ENCODE data around the gene COL6A1. TPM values are rescaled to one million over a fixed set of nuclear protein-coding genes. Genes with fewer than 3 reads are reported as not detected.
A peak's percentile ranks its signal among the peaks of the same experiment; 100 is the strongest.

The COL6A1 gene
- total RNA-seq, 2 donors from 2014 or later, result 606 to 689 TPM

DNA sequence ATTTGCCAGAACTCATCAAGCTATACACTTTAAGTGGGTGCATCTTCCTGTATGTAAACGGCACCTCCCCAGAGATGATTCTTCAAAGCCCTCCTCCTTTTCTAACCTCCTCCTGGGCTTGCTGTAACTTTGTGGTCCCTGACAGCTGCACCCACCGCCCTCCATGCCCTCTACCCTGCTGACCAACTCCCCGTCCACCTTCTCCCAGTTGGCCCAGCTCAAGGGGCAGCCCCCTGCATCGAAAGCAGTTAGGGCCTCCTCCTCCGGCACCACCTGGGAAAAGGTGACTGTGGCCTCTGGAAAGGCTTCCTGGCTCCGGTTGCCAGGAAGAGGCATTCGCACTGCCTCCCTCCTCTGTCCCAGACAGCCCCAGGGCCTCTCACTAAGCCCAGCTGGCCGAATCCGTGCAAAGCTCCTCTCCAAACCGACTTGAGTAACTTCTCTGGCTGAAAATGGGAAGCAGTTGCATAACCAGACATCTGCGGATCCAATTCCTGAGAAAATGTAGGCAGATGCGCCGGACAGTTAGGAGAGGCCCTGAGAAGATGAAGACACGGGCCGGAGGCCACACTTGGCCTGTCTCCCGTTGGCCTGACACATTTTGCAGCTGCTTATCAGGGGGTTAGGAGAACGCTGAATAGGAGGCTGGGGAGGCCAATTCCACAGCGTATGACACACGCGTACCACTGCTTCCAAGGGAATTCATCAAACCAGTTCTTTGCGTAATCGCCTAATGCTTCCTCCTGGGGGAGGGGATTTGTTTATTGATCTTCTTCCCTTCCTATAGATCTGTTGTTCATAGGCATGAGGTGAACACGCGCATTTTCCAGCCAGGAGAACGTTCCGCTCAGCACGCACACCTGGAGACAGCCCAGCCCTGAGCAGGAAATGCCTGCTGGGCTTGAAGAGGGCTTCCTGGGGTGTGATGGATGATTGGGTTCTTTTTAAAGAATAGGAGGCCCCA lies 67.6 kb downstream of the COL6A1 start:
- DNase-seq (ENCODE audit: low spot score), result peak; percentile 97
- intact Hi-C loops (cut with DNase I), result no loop called here

GRCh38 chr21:46049890-46050667 lies 68.5 kb downstream of the COL6A1 start:
- DNase-seq (ENCODE audit: low spot score), result peak; percentile 82
- intact Hi-C loops (cut with DNase I), result no loop called here

GRCh38 chr21:46050668-46051378 lies 69.3 kb downstream of the COL6A1 start:
- intact Hi-C loops (cut with DNase I), result no loop called here
- peak; percentile 79 for DNase-seq (ENCODE audit: low spot score)

- peak; percentile 69 for DNase-seq (ENCODE audit: low spot score)
- intact Hi-C loops (cut with DNase I), result no loop called here
Measured at GRCh38 chr21:46051379-46051770, 69.8 kb downstream of the COL6A1 start.

- intact Hi-C loops (cut with DNase I), result no loop called here
- DNase-seq (ENCODE audit: low spot score), result peak; percentile 80
Measured at GRCh38 chr21:46051821-46052675, 70.5 kb downstream of the COL6A1 start.

DNA sequence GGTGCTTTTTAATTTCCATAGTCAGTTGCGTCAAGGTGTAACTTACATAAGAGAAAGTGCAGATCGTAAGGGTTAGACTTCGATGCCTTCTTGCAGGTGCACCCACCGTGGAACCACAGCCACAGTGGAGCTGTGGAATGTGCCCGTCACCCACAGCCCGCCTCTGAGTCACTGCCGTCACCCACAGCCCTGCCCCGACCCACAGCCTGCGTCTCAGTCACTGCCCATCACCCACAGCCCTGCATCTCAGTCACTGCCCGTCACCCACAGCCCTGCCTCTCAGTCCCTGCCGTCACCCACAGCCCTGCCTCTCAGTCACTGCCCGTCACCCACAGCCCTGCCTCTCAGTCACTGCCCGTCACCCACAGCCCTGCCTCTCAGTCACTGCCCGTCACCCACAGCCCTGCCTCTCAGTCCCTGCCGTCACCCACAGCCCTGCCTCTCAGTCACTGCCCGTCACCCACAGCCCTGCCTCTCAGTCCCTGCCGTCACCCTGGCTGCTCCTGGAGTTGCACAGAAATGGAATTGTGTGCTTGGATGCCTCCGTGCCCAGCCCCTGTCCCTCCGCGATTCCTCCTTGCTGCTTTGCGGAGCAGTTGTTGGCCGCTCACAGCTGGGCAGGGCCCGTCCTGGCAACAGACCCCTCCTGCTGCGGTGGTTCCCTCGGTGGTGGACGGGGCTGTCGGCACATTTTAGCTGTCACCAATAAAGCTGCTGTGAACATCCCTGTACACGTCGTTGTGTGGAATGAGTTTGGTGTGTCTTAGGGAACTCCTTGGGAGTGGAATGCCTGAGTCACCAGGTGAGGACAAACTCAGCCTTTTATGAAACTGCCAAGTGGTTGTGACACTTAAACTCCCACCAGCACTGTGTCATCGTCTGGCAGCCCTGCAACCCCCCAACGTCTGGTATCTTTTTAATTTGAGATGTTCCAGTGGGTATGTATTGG lies 71.4 kb downstream of the COL6A1 start:
- DNase-seq (ENCODE audit: low spot score), result peak; percentile 76
- intact Hi-C loops (cut with DNase I), result no loop called here

DNA sequence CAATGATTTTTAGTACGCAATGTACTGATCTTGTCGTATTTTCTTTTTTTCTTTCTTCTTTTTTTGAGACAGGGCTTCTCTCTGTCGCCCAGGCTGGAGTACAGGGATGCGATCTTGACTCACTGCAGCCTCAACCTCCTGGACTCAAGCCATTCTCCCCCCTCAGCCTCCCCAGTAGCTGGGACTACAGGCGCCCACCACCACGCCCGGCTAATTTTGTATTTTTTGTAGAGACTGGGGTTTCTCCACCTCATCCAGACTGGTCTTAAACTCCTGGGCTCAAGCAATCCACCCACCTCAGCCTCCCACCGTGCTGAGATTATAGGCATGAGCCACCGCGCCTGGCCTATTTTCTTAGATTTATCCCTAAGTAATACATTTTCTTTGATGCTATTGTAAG lies 72.5 kb downstream of the COL6A1 start:
- intact Hi-C loops (cut with DNase I), result no loop called here
- peak; percentile 56 for DNase-seq (ENCODE audit: low spot score)

- DNase-seq (ENCODE audit: low spot score), result peak; percentile 82
- intact Hi-C loops (cut with DNase I), result no loop called here
Measured at GRCh38 chr21:46054451-46054881, 72.9 kb downstream of the COL6A1 start.

Other genes with a start within 250 kb of the COL6A1 start
- gene COL6A2, start 116.3 kb downstream of the COL6A1 start, total RNA-seq, result 1,000 to 10,000 TPM; 1,504 to 1,642 TPM
- gene FTCD, start 173.8 kb downstream of the COL6A1 start, total RNA-seq, result 1 to 10 TPM in 1 of 2 donors, under 1 TPM in 1; 0.29 to 1.2 TPM
- 10 to 100 TPM in 1 of 2 donors, 1 to 10 TPM in 1; 8.4 to 10.9 TPM for gene SPATC1L, start 202.7 kb downstream of the COL6A1 start, total RNA-seq
- gene LSS, start 247.0 kb downstream of the COL6A1 start, total RNA-seq, result 10 to 100 TPM; 42.5 to 65.0 TPM